Measurements from ENCODE around the gene PLEKHA4.
"Not testable (repeated sequence)": the region's sequence is repeated elsewhere in the genome, so short reads cannot be mapped to it uniquely, and the experiment has no call there.

The PLEKHA4 gene

GRCh38 chr19:48796298-48797083 is 71.9 kb downstream of the PLEKHA4 start:
- DNase-seq (ENCODE audit: low spot score): no peak

- DNase-seq (ENCODE audit: low spot score): no peak
Observed at GRCh38 chr19:48795685-48796070, 72.7 kb downstream of the PLEKHA4 start.

- peak; percentile 92 for DNase-seq (ENCODE audit: low spot score)
Observed at GRCh38 chr19:48795055-48795684, 73.2 kb downstream of the PLEKHA4 start.

GRCh38 chr19:48794291-48794690 is 74.1 kb downstream of the PLEKHA4 start:
- DNase-seq (ENCODE audit: low spot score): no peak

GRCh38 chr19:48793271-48793670 is 75.1 kb downstream of the PLEKHA4 start:
- DNase-seq (ENCODE audit: low spot score): no peak

GRCh38 chr19:48787331-48787730 is 81.1 kb downstream of the PLEKHA4 start:
- not testable (repeated sequence) for DNase-seq (ENCODE audit: low spot score)
